ENCODE measurements around the gene MPRIP.

The MPRIP gene

DNA sequence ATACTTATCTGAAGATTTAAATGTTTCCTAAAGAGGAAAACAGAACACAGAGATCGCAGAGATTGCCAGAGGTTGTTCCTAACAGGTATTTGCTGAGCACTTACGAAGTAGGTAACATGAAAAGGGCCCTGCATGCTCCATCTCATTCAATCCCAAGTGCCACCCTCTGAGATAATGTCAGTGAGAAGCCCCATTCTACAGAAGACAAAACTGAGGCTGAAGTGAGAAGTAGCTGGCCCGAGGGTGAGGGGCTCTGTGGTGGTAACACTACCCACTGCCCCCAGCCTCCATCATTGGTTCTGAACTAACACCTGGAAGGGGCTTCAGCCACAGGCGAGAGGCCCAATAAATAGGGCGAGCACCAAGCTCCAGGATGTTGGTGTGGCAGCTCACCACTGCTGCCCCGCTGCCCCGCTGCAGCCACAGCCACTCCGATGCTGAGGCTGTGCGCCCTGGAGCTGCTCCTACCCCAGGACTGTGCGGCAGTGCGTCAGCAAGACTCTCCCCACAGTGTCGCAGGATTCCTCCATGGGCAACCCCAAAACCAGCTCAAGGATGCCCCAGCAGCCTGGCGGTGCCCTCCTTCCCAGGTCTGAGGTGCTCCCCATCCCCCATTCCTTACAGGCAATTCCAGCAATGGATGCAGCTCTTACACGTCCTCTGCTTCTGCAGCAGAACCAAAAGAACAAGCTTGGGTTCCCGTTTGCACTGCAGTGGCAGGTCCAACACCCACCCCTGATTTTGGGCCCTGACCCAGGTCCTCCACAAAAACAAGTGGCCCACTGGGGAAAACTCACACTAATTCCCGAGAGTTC is 184.4 kb downstream of the MPRIP start:
- no peak overlapping the region for H3K4me3 ChIP-seq (ENCODE audit: control insufficient read depth, low read depth, low read length)
- TF ChIP-seq, protein P1, sequence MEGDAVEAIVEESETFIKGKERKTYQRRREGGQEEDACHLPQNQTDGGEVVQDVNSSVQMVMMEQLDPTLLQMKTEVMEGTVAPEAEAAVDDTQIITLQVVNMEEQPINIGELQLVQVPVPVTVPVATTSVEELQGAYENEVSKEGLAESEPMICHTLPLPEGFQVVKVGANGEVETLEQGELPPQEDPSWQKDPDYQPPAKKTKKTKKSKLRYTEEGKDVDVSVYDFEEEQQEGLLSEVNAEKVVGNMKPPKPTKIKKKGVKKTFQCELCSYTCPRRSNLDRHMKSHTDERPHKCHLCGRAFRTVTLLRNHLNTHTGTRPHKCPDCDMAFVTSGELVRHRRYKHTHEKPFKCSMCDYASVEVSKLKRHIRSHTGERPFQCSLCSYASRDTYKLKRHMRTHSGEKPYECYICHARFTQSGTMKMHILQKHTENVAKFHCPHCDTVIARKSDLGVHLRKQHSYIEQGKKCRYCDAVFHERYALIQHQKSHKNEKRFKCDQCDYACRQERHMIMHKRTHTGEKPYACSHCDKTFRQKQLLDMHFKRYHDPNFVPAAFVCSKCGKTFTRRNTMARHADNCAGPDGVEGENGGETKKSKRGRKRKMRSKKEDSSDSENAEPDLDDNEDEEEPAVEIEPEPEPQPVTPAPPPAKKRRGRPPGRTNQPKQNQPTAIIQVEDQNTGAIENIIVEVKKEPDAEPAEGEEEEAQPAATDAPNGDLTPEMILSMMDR (conservative IDR thresholded peaks at IDR 0.05; ENCODE audit: control insufficient read depth, insufficient read depth, low read depth, low read length), result no peak
- DNase-seq (ENCODE audit: low read depth), result no peak

DNA sequence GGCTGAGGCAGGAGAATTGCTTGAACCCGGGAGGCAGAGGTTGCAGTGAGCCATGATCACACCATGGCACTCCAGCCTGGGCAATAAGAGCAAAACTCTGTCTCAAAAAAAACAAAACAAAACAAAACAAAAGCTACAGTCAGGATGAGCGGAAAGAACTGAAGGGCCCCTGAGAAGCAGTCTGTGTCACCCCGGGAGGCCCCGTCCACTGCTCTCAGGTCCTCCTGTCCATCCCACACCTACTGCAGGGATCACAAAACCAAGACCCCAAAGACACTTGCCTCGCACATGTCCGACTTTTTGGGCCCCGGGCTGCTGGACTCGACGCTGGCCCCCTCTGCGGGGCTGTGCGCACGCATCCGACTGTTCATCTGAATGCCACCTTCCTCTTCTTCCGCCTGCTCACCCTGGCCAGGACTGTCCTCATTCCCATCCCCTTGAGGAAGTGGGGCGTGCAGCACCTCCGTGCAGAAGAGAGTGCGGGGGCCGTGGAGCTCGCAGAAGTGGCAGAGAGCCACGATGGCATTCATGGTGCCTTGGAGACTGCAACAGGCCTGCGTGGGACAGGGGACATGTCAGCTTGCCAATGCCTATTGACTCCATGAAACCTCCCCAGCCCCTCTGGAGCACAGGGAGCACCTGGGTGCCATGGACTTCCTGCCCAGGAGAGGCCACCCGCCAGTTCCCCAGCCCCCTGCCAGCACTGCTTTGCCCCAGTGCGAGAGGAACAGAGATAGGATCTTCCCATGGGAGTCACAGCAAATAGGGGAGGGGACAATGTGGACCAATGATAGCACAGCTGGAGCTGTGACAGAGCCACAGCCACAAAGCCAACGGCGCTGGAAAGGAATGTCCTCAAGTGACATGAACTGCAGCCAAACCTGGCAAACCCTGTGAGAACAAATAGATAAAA is 185.6 kb downstream of the MPRIP start:
- no peak for DNase-seq (ENCODE audit: low read depth)
- H3K4me3 ChIP-seq (ENCODE audit: control insufficient read depth, low read depth, low read length), result no peak overlapping the region
- TF ChIP-seq, protein P1 (conservative IDR thresholded peaks at IDR 0.05; ENCODE audit: control insufficient read depth, insufficient read depth, low read depth, low read length), result no peak

DNA sequence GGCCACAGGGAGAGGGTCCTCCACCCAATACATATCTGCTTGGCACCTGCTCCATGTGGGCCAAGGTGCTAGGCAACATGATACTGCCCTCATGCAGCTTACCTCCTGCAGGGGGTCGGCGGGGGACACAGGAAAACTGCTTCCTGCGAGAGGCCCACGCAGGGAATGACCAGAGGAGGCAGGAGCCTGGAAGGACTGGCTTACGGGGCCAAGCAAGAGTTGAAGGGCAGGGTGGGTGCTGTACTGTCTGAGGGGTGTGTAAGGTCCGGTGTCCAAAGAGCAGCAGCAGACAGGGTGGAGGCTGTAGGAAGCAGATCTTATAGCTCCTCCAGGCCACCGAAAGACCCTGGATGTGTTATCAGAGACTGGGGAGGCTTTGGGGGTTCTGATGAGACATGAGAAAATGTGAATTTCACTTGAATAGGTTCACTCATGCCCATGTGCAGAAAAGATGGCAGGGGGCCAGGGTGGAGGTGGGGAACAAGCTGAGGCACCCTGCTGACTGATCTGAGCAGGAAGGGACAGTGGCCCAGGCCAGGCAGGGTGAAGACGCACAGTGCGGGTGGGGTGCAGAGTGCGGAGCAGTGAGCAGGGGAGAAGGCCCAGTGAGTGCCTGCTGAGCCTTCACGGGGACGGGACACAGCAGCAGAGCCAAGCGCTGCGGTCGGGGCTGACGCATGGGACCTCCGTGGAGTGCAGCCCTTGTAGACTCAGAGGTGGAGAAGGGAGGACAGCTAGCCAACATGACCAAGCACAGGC is 186.4 kb downstream of the MPRIP start:
- no peak overlapping the region for H3K4me3 ChIP-seq (ENCODE audit: control insufficient read depth, low read depth, low read length)
- TF ChIP-seq, protein P1 (conservative IDR thresholded peaks at IDR 0.05; ENCODE audit: control insufficient read depth, insufficient read depth, low read depth, low read length), result no peak
- DNase-seq (ENCODE audit: low read depth), result no peak

DNA sequence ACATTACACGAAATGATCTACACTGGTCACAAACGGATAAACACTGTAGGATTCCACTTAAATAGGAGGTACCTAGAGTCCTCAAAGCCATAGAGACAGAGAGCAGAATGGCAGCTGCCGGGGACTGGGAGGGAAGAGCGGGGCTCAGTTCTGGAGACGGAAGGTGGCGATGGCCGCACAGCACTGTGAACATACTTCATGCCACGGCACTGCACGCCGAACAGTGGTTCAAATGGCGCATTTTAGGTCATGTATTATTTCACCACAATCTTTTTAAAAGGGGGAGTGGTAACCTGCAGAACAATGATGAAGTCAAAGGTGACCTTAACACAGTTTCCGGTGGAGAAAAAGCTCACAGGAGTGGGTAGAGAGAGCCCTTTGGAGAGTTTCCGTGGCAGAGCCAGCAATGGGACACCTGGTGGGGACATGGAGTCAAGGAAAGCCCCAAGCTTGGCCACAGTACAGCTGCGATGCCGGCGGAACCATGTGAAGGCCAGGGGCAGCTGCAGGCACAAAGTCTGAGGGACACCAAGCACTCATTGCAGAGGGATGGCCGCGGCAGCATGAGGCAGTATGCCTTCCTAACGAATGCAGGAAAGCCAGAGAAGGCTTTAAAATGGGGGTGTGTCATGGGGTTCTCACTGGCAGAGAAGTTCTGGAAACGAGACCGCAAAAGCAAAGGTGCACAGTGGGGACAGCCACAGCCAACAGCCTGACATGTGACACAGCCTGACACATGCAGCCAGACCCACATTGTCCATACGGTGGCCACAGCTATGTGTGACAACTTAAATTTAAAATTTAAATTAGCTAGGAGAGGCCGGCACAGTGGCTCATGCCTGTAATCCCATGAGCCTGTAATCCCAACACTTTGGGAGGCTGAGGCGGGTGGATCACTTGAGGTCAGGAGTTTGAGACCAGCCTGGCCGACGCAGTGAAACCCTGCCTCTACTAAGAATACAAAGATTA is 187.4 kb downstream of the MPRIP start:
- H3K4me3 ChIP-seq (ENCODE audit: control insufficient read depth, low read depth, low read length), result no peak overlapping the region
- no peak for DNase-seq (ENCODE audit: low read depth)
- TF ChIP-seq, protein P1 (conservative IDR thresholded peaks at IDR 0.05; ENCODE audit: control insufficient read depth, insufficient read depth, low read depth, low read length), result no peak

DNA sequence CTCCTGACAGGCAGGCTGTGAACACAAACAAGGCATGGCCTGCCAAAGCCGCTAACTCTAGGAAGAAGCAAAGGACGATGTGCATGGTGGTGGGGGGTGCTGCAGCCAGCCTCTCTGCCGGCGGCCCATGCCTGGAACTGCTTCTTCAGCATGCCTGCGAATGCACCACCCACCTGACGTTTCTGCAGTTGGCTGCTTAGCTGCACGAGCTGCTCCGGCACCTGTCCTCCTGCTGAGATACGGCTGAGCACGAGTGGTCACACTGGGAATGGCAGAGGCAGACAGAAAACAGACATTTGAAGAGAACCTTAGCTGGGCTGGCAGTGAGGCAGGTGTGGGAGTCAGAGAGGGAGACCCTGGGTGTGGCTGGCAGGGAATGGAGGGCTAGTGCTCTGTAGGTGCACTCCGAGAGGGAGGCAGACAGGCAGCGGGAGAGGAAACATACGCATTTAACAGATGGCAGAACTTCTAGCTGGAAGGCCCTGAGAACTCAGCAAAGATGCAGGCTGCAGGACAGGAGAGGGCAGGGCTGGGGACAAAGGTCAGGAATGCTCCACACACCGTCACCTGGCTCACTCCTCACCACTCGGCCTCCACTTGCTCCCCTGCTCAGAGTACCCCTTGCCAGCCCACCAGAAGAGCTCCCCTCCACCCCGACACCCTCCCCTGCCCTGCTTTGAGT is 189.5 kb downstream of the MPRIP start:
- TF ChIP-seq, protein P1 (conservative IDR thresholded peaks at IDR 0.05; ENCODE audit: control insufficient read depth, insufficient read depth, low read depth, low read length), result no peak
- no peak for DNase-seq (ENCODE audit: low read depth)
- H3K4me3 ChIP-seq (ENCODE audit: control insufficient read depth, low read depth, low read length), result no peak overlapping the region
